LNCAP (cell line): ENCODE results near the gene AOC3.

Experiments
- CTCF ChIP-seq: fragments of 450-650 bp; IDR thresholded peaks from 2 replicates; pipeline ENCODE4 v1.5.1; 2017; ENCODE audit warnings: mild to moderate bottlenecking

Gene AOC3

DNA sequence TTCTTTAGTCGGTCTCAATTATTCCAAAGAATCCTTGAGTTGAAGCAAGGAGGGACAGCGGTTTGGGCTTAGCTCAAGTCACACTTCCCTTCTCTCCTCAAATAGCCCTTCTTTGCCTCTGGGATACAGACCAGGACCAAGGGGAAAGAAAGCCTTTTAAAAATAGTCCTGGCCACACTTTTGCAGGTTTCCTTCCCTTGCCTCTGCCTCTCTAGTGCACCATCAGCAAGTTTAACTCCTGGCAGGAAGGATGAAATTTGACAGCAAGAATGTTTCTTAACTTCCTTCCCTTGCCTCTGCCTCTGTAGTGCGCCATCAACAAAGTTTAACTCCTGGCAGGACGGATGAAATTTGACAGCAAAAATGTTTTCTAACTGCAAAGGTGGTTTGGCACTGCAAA is 42.4 kb downstream of the AOC3 start:
- no peak for TF ChIP-seq CTCF

GRCh38 chr17:42894283-42895184 is 43.5 kb downstream of the AOC3 start:
- TF ChIP-seq CTCF = no peak

DNA sequence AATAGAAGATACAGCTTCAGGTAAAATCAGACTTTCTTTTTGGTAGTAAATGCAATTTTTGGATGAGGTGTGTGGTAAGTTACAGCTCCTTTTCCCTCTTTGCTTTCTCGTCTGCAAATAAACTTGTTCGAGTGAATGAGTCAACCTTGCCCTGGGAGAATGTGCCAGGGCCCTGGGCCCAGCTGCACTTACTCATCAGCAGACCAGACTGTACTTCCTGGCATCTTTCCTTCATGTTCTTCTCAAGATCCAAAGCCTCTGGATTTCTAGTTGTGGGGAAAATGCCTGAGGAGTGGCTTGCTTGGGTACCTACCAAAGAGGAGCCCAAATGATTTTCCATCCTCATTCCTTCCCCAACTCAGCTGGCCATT is 44.2 kb downstream of the AOC3 start:
- TF ChIP-seq CTCF = no peak

DNA sequence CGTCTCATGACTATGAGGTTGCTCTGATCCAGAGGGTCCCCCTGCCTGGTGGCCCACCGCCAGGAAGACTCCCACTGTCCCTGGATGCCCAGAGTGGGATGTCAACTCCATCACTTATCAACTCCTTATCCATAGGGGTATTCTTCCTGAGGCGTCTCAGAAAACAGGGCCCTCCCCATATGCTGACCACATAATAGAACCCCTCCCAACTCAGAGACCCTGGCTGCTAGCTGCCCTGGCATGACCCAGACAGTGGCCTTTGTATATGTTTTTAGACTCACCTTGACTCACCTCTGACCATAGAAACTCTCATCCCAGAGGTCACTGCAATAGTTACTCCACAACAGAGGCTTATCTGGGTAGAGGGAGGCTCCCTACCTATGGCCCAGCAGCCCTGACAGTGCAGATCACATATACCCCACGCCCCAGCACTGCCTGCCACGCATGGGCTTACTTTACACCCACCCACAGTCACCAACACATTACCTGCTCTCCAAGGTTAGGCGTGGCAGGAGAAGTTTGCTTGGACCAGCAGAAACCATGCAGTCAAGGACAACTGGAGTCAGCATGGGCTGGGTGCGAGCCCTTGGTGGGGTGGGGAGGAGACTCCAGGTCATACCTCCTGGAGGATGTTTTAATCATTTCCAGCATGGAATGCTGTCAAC is 47.3 kb downstream of the AOC3 start:
- no peak for TF ChIP-seq CTCF

- no peak for TF ChIP-seq CTCF
These were observed 49.7 kb downstream of the AOC3 start, which contains the start of gene G6PC1 for GRCh38 chr17:42900460-42901331. Gene G6PC1 (plus strand): TSS chr17:42900799. CDS start chr17:42900877, 78 bp downstream.

GRCh38 chr17:42901535-42902229 is 50.7 kb downstream of the AOC3 start:
- TF ChIP-seq CTCF = no peak

DNA sequence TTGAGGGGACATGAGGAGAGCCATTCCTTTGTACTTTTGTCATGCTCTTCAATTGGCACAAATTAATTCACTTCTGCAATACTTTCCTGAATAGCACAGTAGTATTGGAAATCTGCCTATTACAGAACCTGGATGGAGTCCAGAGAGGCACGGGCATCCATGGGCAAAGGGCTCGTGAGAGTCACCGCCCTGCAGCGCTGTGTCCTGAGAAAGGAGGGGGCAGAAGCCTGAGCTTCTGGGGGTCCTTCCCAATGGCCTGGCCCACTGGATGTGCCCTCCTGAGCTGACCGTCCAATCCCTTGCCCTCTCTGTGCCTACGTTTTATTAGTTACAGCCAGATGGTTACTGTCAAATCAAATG is 53.1 kb downstream of the AOC3 start:
- TF ChIP-seq CTCF = no peak
